K562 (cell line): ENCODE results near the gene PSMD11. TPM values are rescaled to one million over a fixed set of nuclear protein-coding genes. Genes with fewer than 3 reads are reported as not detected.

ENCODE experiments used
- ATAC-seq: fragments of 200-7000 bp; cut with Tn5 transposase; 3 replicates; pipeline ENCODE4 v1.9.1; 2020; ENCODE audit warnings: moderate library complexity
- BruUV-seq: library from RNA; stranded (reverse); fragments of 400-500 nt; replicated peaks from 2 replicates; lab custom pipeline; 2021; lab: Mats Ljungman, UMichigan
- CTCF ChIA-PET: fragments of 300-600 bp; formaldehyde crosslinking; extraction: SDS; loops from one replicate; lab custom pipeline; 2021; ENCODE audit warnings: low intra/inter-chr PET ratio; lab: Yijun Ruan, JAX
- POLR2A ChIA-PET: fragments of 300-600, 350-650 bp; sonication (Branson Sonifier 250); formaldehyde crosslinking; extraction: SDS; loops from one replicate; lab custom pipeline; 2021; ENCODE audit warnings: antibody characterized with exemption, inconsistent platforms; lab: Yijun Ruan, JAX
- DNase-seq, 4 experiments: peaks; one replicate each; pipeline versions ENCODE4 v3.0.0 to v3.0.0-alpha.2; 2011 to 2018; ENCODE audit warnings: low spot score in 3 of 4, mixed read lengths in 3 of 4; ENCODE audit errors: extremely low read depth in 1 of 4
- FAIRE-seq: peaks from 2 replicates; lab custom pipeline; 2011; peaks lifted over from hg19 to GRCh38; lab: Jason Lieb, UNC
- H2AFZ ChIP-seq: 2 replicates; pipeline ENCODE4 v1.6.0; 2011; ENCODE audit warnings: low read depth, low read length, control low read depth, inconsistent platforms
- H3K27ac ChIP-seq: fragments of 200-600 bp; 3 replicates; pipeline ENCODE4 v1.8.0; 2011; ENCODE audit warnings: low read depth, mild to moderate bottlenecking, control low read depth, inconsistent platforms, low read length, moderate library complexity, mixed read lengths; ENCODE audit errors: extremely low read depth
- H3K27me3 ChIP-seq, 2 experiments: fragments of 300-600 bp in 1 of 2; 2 replicates in 1 of 2; 3 replicates in 1 of 2; pipeline versions ENCODE4 v1.6.0 to v1.8.0; 2011; ENCODE audit warnings: inconsistent platforms in 2 of 2, low read length in 2 of 2, mild to moderate bottlenecking in 1 of 2, mixed read lengths in 1 of 2, moderate library complexity in 1 of 2; ENCODE audit not compliant: control insufficient read depth in 2 of 2, insufficient read depth in 2 of 2
- H3K36me3 ChIP-seq: fragments of 300-600 bp; 3 replicates; pipeline ENCODE4 v1.8.0; 2011; ENCODE audit warnings: mild to moderate bottlenecking, low read length, inconsistent platforms; ENCODE audit not compliant: control insufficient read depth, insufficient read depth
- H3K4me1 ChIP-seq, 2 experiments: fragments of 200-600 bp in 1 of 2; replicated peaks in 1 of 2; 2 replicates in 1 of 2; 3 replicates in 1 of 2; pipeline versions ENCODE4 v1.5.1 to v1.8.0; 2011; ENCODE audit warnings: inconsistent platforms in 2 of 2, low read length in 2 of 2, mild to moderate bottlenecking in 1 of 2, mixed read lengths in 1 of 2, moderate library complexity in 1 of 2; ENCODE audit not compliant: control insufficient read depth in 2 of 2, insufficient read depth in 2 of 2
- H3K4me2 ChIP-seq: 2 replicates; pipeline ENCODE4 v1.6.1; 2011; ENCODE audit warnings: low read length, control low read depth, inconsistent platforms, mixed read lengths; ENCODE audit not compliant: insufficient read depth
- H3K4me3 ChIP-seq: fragments of 200-600 bp; sonication (generic), shearing (Covaris generic); 2 replicates; pipeline ENCODE4 v1.5.1; 2016; ENCODE audit warnings: control low read depth, inconsistent platforms
- H3K79me2 ChIP-seq: fragments of 200-600 bp; 3 replicates; pipeline ENCODE4 v1.8.0; 2011; ENCODE audit warnings: low read length, inconsistent platforms; ENCODE audit not compliant: control insufficient read depth, insufficient read depth
- H3K9ac ChIP-seq, 2 experiments: 2 replicates each; pipeline versions ENCODE4 v1.6.0 to v1.6.1; 2011; ENCODE audit warnings: low read depth in 2 of 2, low read length in 2 of 2, control low read depth in 1 of 2, inconsistent platforms in 1 of 2, mild to moderate bottlenecking in 1 of 2, mixed read lengths in 1 of 2; ENCODE audit not compliant: insufficient read depth in 1 of 2
- H3K9me1 ChIP-seq: one replicate; pipeline ENCODE4 v1.6.0; 2011; ENCODE audit warnings: inconsistent platforms, mild to moderate bottlenecking, low read length, moderate library complexity; ENCODE audit not compliant: control insufficient read depth, insufficient read depth
- H3K9me3 ChIP-seq: replicated peaks from 2 replicates; pipeline ENCODE4 v1.5.1; 2011; ENCODE audit warnings: low read depth, low read length, inconsistent platforms; ENCODE audit not compliant: control insufficient read depth, insufficient read depth
- H4K20me1 ChIP-seq: replicated peaks from 2 replicates; pipeline ENCODE4 v1.6.1; 2011; ENCODE audit warnings: low read length, inconsistent platforms, mixed read lengths; ENCODE audit not compliant: control insufficient read depth, insufficient read depth
- ATF1 ChIP-seq, 2 experiments: fragments of 450-650 bp in 1 of 2; IDR thresholded peaks; 2 replicates each; pipeline ENCODE4 v1.6.1; 2016; ENCODE audit warnings: missing compliant biosample characterization in 1 of 2, missing genetic modification characterization in 1 of 2
- CCAR2 ChIP-seq: fragments of 200-400 bp; formaldehyde crosslinking; IDR thresholded peaks from 2 replicates; pipeline ENCODE4 v1.6.1; 2017; ENCODE audit warnings: mild to moderate bottlenecking, low read depth, low read length
- E2F4 ChIP-seq: sonication (generic); formaldehyde crosslinking; IDR thresholded peaks from 2 replicates; pipeline ENCODE4 v1.8.0; 2022; ENCODE audit warnings: mild to moderate bottlenecking, low read depth, missing genetic modification reagents
- EP400 ChIP-seq: fragments of 450-650 bp; IDR thresholded peaks from 2 replicates; pipeline ENCODE4 v1.6.1; 2017; ENCODE audit warnings: antibody characterized with exemption, mild to moderate bottlenecking, moderate library complexity
- HOXB6 ChIP-seq: fragments of 250-450 bp; sonication (Bioruptor Pico); IDR thresholded peaks from 2 replicates; pipeline ENCODE4 v1.5.1; 2022; ENCODE audit warnings: mild to moderate bottlenecking, borderline replicate concordance
- KDM2B ChIP-seq: fragments of 250-450 bp; sonication (Bioruptor Pico); IDR thresholded peaks from 2 replicates; pipeline ENCODE4 v1.8.0; 2021; ENCODE audit warnings: mild to moderate bottlenecking, moderate library complexity
- PHB ChIP-seq: fragments of 250-450 bp; sonication (Bioruptor Pico); IDR thresholded peaks from 2 replicates; pipeline ENCODE4 v1.5.0; 2021
- RB1 ChIP-seq: fragments of 450-650 bp; IDR thresholded peaks from 2 replicates; pipeline ENCODE4 v1.6.1; 2017; ENCODE audit warnings: low read depth, mild to moderate bottlenecking
- RBM39 ChIP-seq: fragments of 200-400 bp; formaldehyde crosslinking; optimal IDR thresholded peaks from 2 replicates; pipeline ENCODE3; 2018; ENCODE audit warnings: low read depth, low read length
- SMAD4 ChIP-seq: fragments of 250-450 bp; sonication (Bioruptor Pico); conservative IDR thresholded peaks from 2 replicates; pipeline ENCODE4 v1.8.0; 2021; ENCODE audit warnings: inconsistent platforms, mild to moderate bottlenecking, moderate library complexity
- ZNF133 ChIP-seq: fragments of 250-450 bp; sonication (Bioruptor Pico); IDR thresholded peaks from 2 replicates; pipeline ENCODE4 v1.4.0; 2020; ENCODE audit warnings: mild to moderate bottlenecking
- ZNF766 ChIP-seq: fragments of 200-800 bp; sonication (Bioruptor generic); conservative IDR thresholded peaks from 2 replicates; pipeline ENCODE4 v1.6.1; 2016; ENCODE audit warnings: missing genetic modification characterization, missing compliant biosample characterization
- whole genome bisulfite sequencing: fragments of 100-300 bp; shearing (Covaris generic); methylation state at CpG from one replicate; pipeline ENCODE4 v1.1.6; 2016; ENCODE audit warnings: low coverage, mixed read lengths; ENCODE audit not compliant: insufficient coverage; ENCODE audit errors: missing lambda C conversion rate; 5-methylcytosine and 5-hydroxymethylcytosine counted together
- in situ Hi-C: fragments of 300-500 bp; cut with MboI; formaldehyde crosslinking; loops from 4 replicates; pipeline ENCODE4 v1.15.0; 2018; ENCODE audit warnings: inconsistent platforms, mixed read lengths
- intact Hi-C: fragments of 100-400 bp; cut with micrococcal nuclease; formaldehyde crosslinking; loops from 2 replicates; pipeline ENCODE4 v1.14.2; 2022
- polyA plus RNA-seq, 8 experiments: library from polyadenylated mRNA; depleted of rRNA in 4 of 8; stranded (reverse) in 5 of 8; unstranded in 3 of 8; fragments of >200 nt; fragmentation: Nextera tagmentation in 2 of 8; fragmentation: Illumina TruSeq in 1 of 8; extraction: Ambion mirVana in 2 of 8; extraction: Trizol in 1 of 8; gene quantifications; 2 replicates each; pipeline versions ENCODE4 v1.2.1 to v1.2.3, GENCODE V29; 2011 to 2014; ENCODE audit warnings: inconsistent platforms in 1 of 8, missing spikeins in 1 of 8
- total RNA-seq, 7 experiments: library from RNA; depleted of rRNA in 6 of 7; stranded (reverse); fragments of >200 nt in 6 of 7; fragmentation: Illumina TruSeq in 2 of 7; extraction: Trizol in 2 of 7; gene quantifications; 2 replicates each; pipeline versions ENCODE4 v1.2.1 to v1.2.3, GENCODE V29; 2011 to 2021; ENCODE audit warnings: low replicate concordance in 1 of 7
- TF ChIP-seq, protein P1 (sequence below): sonication (generic); formaldehyde crosslinking; IDR thresholded peaks from 2 replicates; pipeline ENCODE4 v1.8.0; 2022; ENCODE audit warnings: mild to moderate bottlenecking, missing genetic modification reagents

The PSMD11 gene
- total and polyA plus RNA-seq, 9 of the 15 experiments (the other 6 are each of a cell fraction or from before 2014, with no cell fraction given): 104 to 378 (median 158) TPM

DNA sequence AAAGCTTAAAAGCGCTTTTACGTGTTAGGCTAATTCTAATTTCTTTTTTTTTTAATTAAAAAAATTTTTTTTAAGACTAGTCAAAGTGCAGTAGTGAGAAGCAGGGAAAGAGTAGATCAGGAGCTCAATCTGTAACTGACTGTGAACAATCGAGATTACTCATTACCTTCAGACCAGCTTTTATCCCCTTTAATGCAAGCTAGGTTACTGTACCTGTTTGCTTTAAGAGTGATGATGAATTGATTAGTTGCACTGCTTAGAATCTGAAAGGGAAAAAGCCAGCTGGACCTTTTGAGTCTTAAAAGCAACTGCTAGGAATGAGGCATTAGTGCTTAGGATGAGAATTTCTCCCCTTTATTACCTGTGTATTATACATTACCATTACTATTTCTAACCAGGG, 19.0 kb downstream of the PSMD11 start (continued):
- TF ChIP-seq HOXB6 (CRISPR knock-in tag) (no peak), ZNF133 (CRISPR knock-in tag) (no peak)
- TF ChIP-seq, protein P1, sequence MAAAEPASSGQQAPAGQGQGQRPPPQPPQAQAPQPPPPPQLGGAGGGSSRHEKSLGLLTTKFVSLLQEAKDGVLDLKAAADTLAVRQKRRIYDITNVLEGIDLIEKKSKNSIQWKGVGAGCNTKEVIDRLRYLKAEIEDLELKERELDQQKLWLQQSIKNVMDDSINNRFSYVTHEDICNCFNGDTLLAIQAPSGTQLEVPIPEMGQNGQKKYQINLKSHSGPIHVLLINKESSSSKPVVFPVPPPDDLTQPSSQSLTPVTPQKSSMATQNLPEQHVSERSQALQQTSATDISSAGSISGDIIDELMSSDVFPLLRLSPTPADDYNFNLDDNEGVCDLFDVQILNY (CRISPR knock-in tag): no peak

GRCh38 chr17:32464374-32464773, 20.1 kb downstream of the PSMD11 start:
- H3K9ac ChIP-seq: no peak overlapping the region
- H3K27ac ChIP-seq: no peak overlapping the region
- peaks cover 6% of the 10 kb centered on the region; the same call in 1 of the 2 replicates for H4K20me1 ChIP-seq
- no peaks in the 10 kb centered on the region for H3K9me1 ChIP-seq
- no peaks in the 10 kb centered on the region for H3K9me3 ChIP-seq
- no peak overlapping the region for H3K4me2 ChIP-seq
- peaks cover 59% of the 10 kb centered on the region for H3K79me2 ChIP-seq
- intact Hi-C loops (no loop called here), in situ Hi-C loops (no loop called here)
- H3K4me1 ChIP-seq: peaks cover 0 to 2% of the 10 kb centered on the region in 2 experiments; a peak in 1 of 5 replicates
- TF ChIP-seq RB1: no peak
- TF ChIP-seq EP400: no peak
- TF ChIP-seq ZNF766 (CRISPR knock-in tag): no peak
- no peak for TF ChIP-seq PHB (CRISPR knock-in tag)
- no peak for TF ChIP-seq SMAD4 (CRISPR knock-in tag)
- TF ChIP-seq CCAR2: no peak
- no peak for TF ChIP-seq ATF1 (CRISPR knock-in tag; IDR thresholded peaks at IDR 0.05)
- TF ChIP-seq ATF1 (tag; IDR thresholded peaks at IDR 0.05): no peak
- TF ChIP-seq E2F4 (CRISPR knock-in tag): no peak
- TF ChIP-seq RBM39: no peak
- no peak for TF ChIP-seq KDM2B (CRISPR knock-in tag)
- DNase-seq (no peak), ATAC-seq (no peak), FAIRE-seq (no peak)
- BruUV-seq: no TSS peak
- no peak overlapping the region for H2AFZ ChIP-seq
- H3K27me3 ChIP-seq: no peaks in the 10 kb centered on the region
- POLR2A ChIA-PET: interaction anchor here (0.7 to 2.1 kb wide), 4 partner anchors 8 to 569 kb away, joined by 3 to 5 read pairs (median 4); partner anchors contain the start of gene PSMD11
- H3K4me3 ChIP-seq: no peak overlapping the region
- CTCF ChIA-PET: no interaction called here
- H3K36me3 ChIP-seq: peaks cover 92% of the 10 kb centered on the region
- 94% methylated on average over 1 of the region's 1 CpG for WGBS
